WTC11 (cell line): ENCODE results near the gene GMIP. TPM values are rescaled to one million over a fixed set of nuclear protein-coding genes. Genes with fewer than 3 reads are reported as not detected.

ENCODE experiments used
- ATAC-seq: fragments of 200-7000 bp; cut with Tn5 transposase; 2 replicates; pipeline ENCODE4 v1.10.0; 2021; ENCODE audit warnings: mild to moderate bottlenecking, moderate library complexity
- CTCF ChIA-PET: fragments of 300-600 bp; sonication (Branson Sonifier 250); formaldehyde crosslinking; loops from one replicate; lab custom pipeline; 2021; ENCODE audit warnings: antibody characterized with exemption; lab: Charles Lee
- POLR2A ChIA-PET: fragments of 350-600 bp; sonication (Branson Sonifier 250); formaldehyde crosslinking; loops from one replicate; lab custom pipeline; 2021; ENCODE audit warnings: antibody characterized with exemption; lab: Charles Lee
- DNase-seq: peaks from one replicate; pipeline ENCODE4 v3.0.0; 2021; ENCODE audit warnings: low spot score
- H3K27ac Mint-ChIP-seq: 2 replicates; pipeline ENCODE4 v1.8.0; 2021; ENCODE audit warnings: mixed read lengths
- H3K27me3 Mint-ChIP-seq: 2 replicates; pipeline ENCODE4 v1.8.0; 2021; ENCODE audit warnings: low read depth, mild to moderate bottlenecking, moderate library complexity, mixed read lengths
- H3K36me3 Mint-ChIP-seq: 2 replicates; pipeline ENCODE4 v1.8.0; 2021; ENCODE audit warnings: mixed read lengths
- H3K4me1 Mint-ChIP-seq: 2 replicates; pipeline ENCODE4 v1.8.0; 2022; ENCODE audit warnings: mixed read lengths
- H3K4me3 Mint-ChIP-seq: 2 replicates; pipeline ENCODE4 v1.8.0; 2021; ENCODE audit warnings: mild to moderate bottlenecking, moderate library complexity, mixed read lengths
- H3K9me3 Mint-ChIP-seq: 2 replicates; pipeline ENCODE4 v1.8.0; 2021; ENCODE audit warnings: mixed read lengths
- ATF6 ChIP-seq: sonication (generic); formaldehyde crosslinking; IDR thresholded peaks from 2 replicates; pipeline ENCODE4 v1.8.1; 2023; ENCODE audit warnings: mild to moderate bottlenecking, missing genetic modification reagents
- CTCF ChIP-seq: fragments of 200-600 bp; IDR thresholded peaks from 2 replicates; pipeline ENCODE4 v1.8.0; 2022; ENCODE audit warnings: antibody characterized with exemption
- ESRRA ChIP-seq: sonication (generic); formaldehyde crosslinking; IDR thresholded peaks from 2 replicates; pipeline ENCODE4 v1.8.1; 2022; ENCODE audit warnings: mild to moderate bottlenecking, missing genetic modification reagents, borderline replicate concordance
- ETV6 ChIP-seq: sonication (generic); formaldehyde crosslinking; IDR thresholded peaks from 2 replicates; pipeline ENCODE4 v1.8.1; 2022; ENCODE audit warnings: mild to moderate bottlenecking, missing genetic modification reagents
- FOXK1 ChIP-seq: sonication (generic); formaldehyde crosslinking; IDR thresholded peaks from 2 replicates; pipeline ENCODE4 v1.8.0; 2022; ENCODE audit warnings: mild to moderate bottlenecking, moderate library complexity, missing genetic modification reagents
- KAT7 ChIP-seq: sonication (generic); formaldehyde crosslinking; IDR thresholded peaks from 2 replicates; pipeline ENCODE4 v1.8.1; 2023; ENCODE audit warnings: missing genetic modification reagents, mild to moderate bottlenecking, borderline replicate concordance
- MLX ChIP-seq: sonication (generic); formaldehyde crosslinking; IDR thresholded peaks from 2 replicates; pipeline ENCODE4 v1.8.1; 2023; ENCODE audit warnings: mild to moderate bottlenecking, missing genetic modification reagents, moderate library complexity
- ZNF121 ChIP-seq: sonication (generic); formaldehyde crosslinking; IDR thresholded peaks from 2 replicates; pipeline ENCODE4 v1.8.0; 2023; ENCODE audit warnings: missing genetic modification reagents
- ZNF138 ChIP-seq: sonication (generic); formaldehyde crosslinking; conservative IDR thresholded peaks from 2 replicates; pipeline ENCODE4 v1.8.1; 2022; ENCODE audit warnings: mild to moderate bottlenecking, moderate library complexity, missing genetic modification reagents
- ZNF416 ChIP-seq: fragments of 250-450 bp; sonication (Bioruptor Pico); IDR thresholded peaks from 2 replicates; pipeline ENCODE4 v1.9.0; 2021; ENCODE audit warnings: mild to moderate bottlenecking, inconsistent platforms
- ZNF671 ChIP-seq: fragments of 250-450 bp; sonication (Bioruptor Pico); IDR thresholded peaks from 2 replicates; pipeline ENCODE4 v1.8.0; 2021; ENCODE audit warnings: mild to moderate bottlenecking
- total RNA-seq: library from RNA; stranded (reverse); gene quantifications from 3 replicates; pipeline ENCODE4 v1.2.3, GENCODE V29; 2021
- TF ChIP-seq, protein P1 (sequence below): sonication (generic); formaldehyde crosslinking; IDR thresholded peaks from 2 replicates; pipeline ENCODE4 v1.8.0; 2023; ENCODE audit warnings: missing genetic modification reagents
- TF ChIP-seq, protein P2 (sequence below): sonication (generic); formaldehyde crosslinking; IDR thresholded peaks from 2 replicates; pipeline ENCODE4 v1.8.1; 2023; ENCODE audit warnings: mild to moderate bottlenecking, moderate library complexity, missing genetic modification reagents
- TF ChIP-seq, protein P3 (sequence below): fragments of 250-450 bp; sonication (Bioruptor Pico); conservative IDR thresholded peaks from 2 replicates; pipeline ENCODE4 v1.9.0; 2021; ENCODE audit warnings: mild to moderate bottlenecking
- TF ChIP-seq, protein P4 (sequence below): sonication (generic); formaldehyde crosslinking; IDR thresholded peaks from 2 replicates; pipeline ENCODE4 v1.8.0; 2022; ENCODE audit warnings: mild to moderate bottlenecking, missing genetic modification reagents

GMIP gene
- total RNA-seq, 1 experiment from 2014 or later, result 23.0 TPM

GRCh38 chr19:19633711-19634515, 9.5 kb downstream of the GMIP start:
- ATAC-seq, result no peak
- H3K9me3 Mint-ChIP-seq, result no peaks in the 10 kb centered on the region
- ChIA-PET CTCF (no interaction called here), POLR2A (no interaction called here)
- H3K4me3 Mint-ChIP-seq, result no peak overlapping the region
- H3K27me3 Mint-ChIP-seq, result peaks cover 2% of the 10 kb centered on the region; the same call in 1 of the 2 replicates
- H3K4me1 Mint-ChIP-seq, result peaks cover 4% of the 10 kb centered on the region; the same call in 1 of the 2 replicates
- H3K36me3 Mint-ChIP-seq, result peaks cover 19% of the 10 kb centered on the region
- no peak for DNase-seq
- TF ChIP-seq, protein P1, sequence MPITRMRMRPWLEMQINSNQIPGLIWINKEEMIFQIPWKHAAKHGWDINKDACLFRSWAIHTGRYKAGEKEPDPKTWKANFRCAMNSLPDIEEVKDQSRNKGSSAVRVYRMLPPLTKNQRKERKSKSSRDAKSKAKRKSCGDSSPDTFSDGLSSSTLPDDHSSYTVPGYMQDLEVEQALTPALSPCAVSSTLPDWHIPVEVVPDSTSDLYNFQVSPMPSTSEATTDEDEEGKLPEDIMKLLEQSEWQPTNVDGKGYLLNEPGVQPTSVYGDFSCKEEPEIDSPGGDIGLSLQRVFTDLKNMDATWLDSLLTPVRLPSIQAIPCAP (CRISPR knock-in tag), result no peak
- TF ChIP-seq, protein P2, sequence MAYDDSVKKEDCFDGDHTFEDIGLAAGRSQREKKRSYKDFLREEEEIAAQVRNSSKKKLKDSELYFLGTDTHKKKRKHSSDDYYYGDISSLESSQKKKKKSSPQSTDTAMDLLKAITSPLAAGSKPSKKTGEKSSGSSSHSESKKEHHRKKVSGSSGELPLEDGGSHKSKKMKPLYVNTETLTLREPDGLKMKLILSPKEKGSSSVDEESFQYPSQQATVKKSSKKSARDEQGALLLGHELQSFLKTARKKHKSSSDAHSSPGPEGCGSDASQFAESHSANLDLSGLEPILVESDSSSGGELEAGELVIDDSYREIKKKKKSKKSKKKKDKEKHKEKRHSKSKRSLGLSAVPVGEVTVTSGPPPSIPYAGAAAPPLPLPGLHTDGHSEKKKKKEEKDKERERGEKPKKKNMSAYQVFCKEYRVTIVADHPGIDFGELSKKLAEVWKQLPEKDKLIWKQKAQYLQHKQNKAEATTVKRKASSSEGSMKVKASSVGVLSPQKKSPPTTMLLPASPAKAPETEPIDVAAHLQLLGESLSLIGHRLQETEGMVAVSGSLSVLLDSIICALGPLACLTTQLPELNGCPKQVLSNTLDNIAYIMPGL (CRISPR knock-in tag), result no peak
- TF ChIP-seq FOXK1 (CRISPR knock-in tag) (no peak), ZNF671 (no peak), CTCF (no peak), ZNF121 (CRISPR knock-in tag) (no peak), KAT7 (CRISPR knock-in tag) (no peak), MLX (CRISPR knock-in tag) (no peak), ATF6 (CRISPR knock-in tag) (no peak), ETV6 (CRISPR knock-in tag) (no peak), ZNF138 (CRISPR knock-in tag) (no peak), ZNF416 (CRISPR knock-in tag) (no peak), ESRRA (CRISPR knock-in tag) (no peak)
- TF ChIP-seq, protein P3, sequence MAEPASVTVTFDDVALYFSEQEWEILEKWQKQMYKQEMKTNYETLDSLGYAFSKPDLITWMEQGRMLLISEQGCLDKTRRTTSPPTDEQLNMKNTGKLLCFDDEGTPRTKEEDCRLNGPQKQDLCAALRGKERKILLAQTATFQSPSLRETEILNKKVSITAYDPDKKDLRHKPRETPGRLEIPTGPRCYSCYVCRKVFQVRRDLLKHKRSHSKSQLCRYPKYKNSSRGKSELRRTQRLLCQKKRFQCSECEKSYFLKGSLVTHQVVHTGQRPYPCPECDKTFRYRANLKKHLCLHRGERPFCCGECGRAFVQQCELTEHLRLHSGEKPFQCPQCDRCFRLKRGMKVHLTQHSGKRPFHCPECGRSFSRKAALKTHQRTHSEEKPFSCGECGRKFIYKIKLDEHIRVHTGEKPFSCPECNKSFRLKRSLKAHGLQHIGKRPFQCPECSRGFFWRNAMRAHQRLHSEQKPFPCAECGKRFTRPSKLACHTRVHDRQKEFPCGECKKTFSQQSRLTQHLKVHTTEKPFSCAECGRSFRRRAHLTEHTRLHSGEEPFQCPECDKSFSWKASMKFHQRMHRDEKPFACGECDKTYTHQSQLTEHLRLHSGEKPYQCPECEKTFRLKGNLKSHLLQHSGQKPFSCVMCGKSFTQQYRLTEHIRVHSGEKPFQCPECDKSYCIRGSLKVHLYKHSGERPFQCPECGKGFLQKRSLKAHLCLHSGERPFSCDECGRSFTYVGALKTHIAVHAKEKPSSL (CRISPR knock-in tag), result no peak
- TF ChIP-seq, protein P4, sequence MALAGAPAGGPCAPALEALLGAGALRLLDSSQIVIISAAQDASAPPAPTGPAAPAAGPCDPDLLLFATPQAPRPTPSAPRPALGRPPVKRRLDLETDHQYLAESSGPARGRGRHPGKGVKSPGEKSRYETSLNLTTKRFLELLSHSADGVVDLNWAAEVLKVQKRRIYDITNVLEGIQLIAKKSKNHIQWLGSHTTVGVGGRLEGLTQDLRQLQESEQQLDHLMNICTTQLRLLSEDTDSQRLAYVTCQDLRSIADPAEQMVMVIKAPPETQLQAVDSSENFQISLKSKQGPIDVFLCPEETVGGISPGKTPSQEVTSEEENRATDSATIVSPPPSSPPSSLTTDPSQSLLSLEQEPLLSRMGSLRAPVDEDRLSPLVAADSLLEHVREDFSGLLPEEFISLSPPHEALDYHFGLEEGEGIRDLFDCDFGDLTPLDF (CRISPR knock-in tag), result no peak
- no peak overlapping the region for H3K27ac Mint-ChIP-seq
